Measurements from ENCODE around the gene NXT1. TPM values are rescaled to one million over a fixed set of nuclear protein-coding genes. Genes with fewer than 3 reads are reported as not detected.

The NXT1 gene
- polyA plus RNA-seq, 1 donor from 2014 or later, result 46.3 TPM

DNA sequence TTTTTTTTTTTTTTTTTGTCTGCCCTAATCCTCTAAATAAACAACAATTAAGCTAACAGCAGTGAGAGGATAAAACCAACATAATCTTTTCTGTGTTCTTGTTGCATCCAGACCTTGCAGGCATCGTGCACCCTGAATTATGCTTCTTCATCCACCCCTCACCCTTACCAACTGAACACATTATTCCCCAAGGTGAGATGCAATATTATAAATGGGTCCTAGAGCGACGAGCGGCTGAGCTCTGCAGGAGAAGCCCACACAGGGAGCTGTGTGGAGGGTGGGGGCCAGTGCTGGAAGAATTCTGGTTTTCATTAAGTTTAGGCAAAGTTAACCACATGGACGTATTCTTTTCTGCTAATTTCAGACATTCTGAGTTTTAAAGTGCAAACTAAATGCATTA lies 32.2 kb upstream of the NXT1 start:
- TF ChIP-seq RAD21 (conservative IDR thresholded peaks at IDR 0.05), result no peak
- no peak for TF ChIP-seq REST (IDR thresholded peaks at IDR 0.05; ENCODE audit: borderline replicate concordance)
- TF ChIP-seq CTCF (IDR thresholded peaks at IDR 0.05; ENCODE audit: poor library complexity, severe bottlenecking), result no peak
- TF ChIP-seq SMC3 (conservative IDR thresholded peaks at IDR 0.05; ENCODE audit: poor library complexity), result no peak
- no peak for TF ChIP-seq TAF1 (IDR thresholded peaks at IDR 0.05; ENCODE audit: low read depth)
- TF ChIP-seq MXI1 (conservative IDR thresholded peaks at IDR 0.05; ENCODE audit: poor library complexity, severe bottlenecking), result no peak
- no peak for TF ChIP-seq POLR2AphosphoS5 (IDR thresholded peaks at IDR 0.05)
- no peak for TF ChIP-seq EP300 (conservative IDR thresholded peaks at IDR 0.05; ENCODE audit: poor library complexity, severe bottlenecking)
- TF ChIP-seq EZH2 (IDR thresholded peaks at IDR 0.05; ENCODE audit: borderline replicate concordance, insufficient read depth, low read length, poor library complexity, severe bottlenecking), result no peak
- Histone ChIP-seq H3K36me3 (ENCODE audit: insufficient read depth, low read length) (no peaks in the 10 kb centered on the region), H2AFZ (ENCODE audit: low read depth, low read length) (no peak overlapping the region), H3K27me3 (ENCODE audit: insufficient read depth, low read depth, low read length) (no peaks in the 10 kb centered on the region), H3K9me3 (ENCODE audit: low read length) (no peaks in the 10 kb centered on the region), H3K9ac (ENCODE audit: low read length) (no peak overlapping the region), H4K20me1 (ENCODE audit: insufficient read depth) (no peaks in the 10 kb centered on the region), H3K27ac (ENCODE audit: low read length) (no peak overlapping the region), H3K79me2 (replicated peaks; ENCODE audit: insufficient read depth, low read length) (no peaks in the 10 kb centered on the region), H3K9me2 (ENCODE audit: insufficient read depth, low read length) (no peaks in the 10 kb centered on the region), H3F3A (ENCODE audit: insufficient read depth, low read length, poor library complexity, severe bottlenecking) (no peaks in the 10 kb centered on the region), H3K4me3 (ENCODE audit: low read length) (no peak overlapping the region), H3K4me2 (ENCODE audit: low read length) (no peak overlapping the region)

GRCh38 chr20:23320317-23320716 lies 30.3 kb upstream of the NXT1 start:
- Histone ChIP-seq H3K79me2 (replicated peaks; ENCODE audit: insufficient read depth, low read length) (no peaks in the 10 kb centered on the region), H4K20me1 (ENCODE audit: insufficient read depth) (no peaks in the 10 kb centered on the region), H3F3A (ENCODE audit: insufficient read depth, low read length, poor library complexity, severe bottlenecking) (no peaks in the 10 kb centered on the region), H3K9ac (ENCODE audit: low read length) (no peak overlapping the region), H3K4me2 (ENCODE audit: low read length) (no peak overlapping the region), H3K36me3 (ENCODE audit: insufficient read depth, low read length) (no peaks in the 10 kb centered on the region), H3K27ac (ENCODE audit: low read length) (no peak overlapping the region), H3K27me3 (ENCODE audit: insufficient read depth, low read depth, low read length) (no peaks in the 10 kb centered on the region), H3K9me2 (ENCODE audit: insufficient read depth, low read length) (no peaks in the 10 kb centered on the region), H2AFZ (ENCODE audit: low read depth, low read length) (no peak overlapping the region), H3K4me3 (ENCODE audit: low read length) (no peak overlapping the region), H3K9me3 (ENCODE audit: low read length) (no peaks in the 10 kb centered on the region)
- no peak for TF ChIP-seq POLR2AphosphoS5 (IDR thresholded peaks at IDR 0.05)
- no peak for TF ChIP-seq MXI1 (conservative IDR thresholded peaks at IDR 0.05; ENCODE audit: poor library complexity, severe bottlenecking)
- no peak for TF ChIP-seq RAD21 (conservative IDR thresholded peaks at IDR 0.05)
- no peak for TF ChIP-seq EP300 (conservative IDR thresholded peaks at IDR 0.05; ENCODE audit: poor library complexity, severe bottlenecking)
- TF ChIP-seq CTCF (IDR thresholded peaks at IDR 0.05; ENCODE audit: poor library complexity, severe bottlenecking), result no peak
- TF ChIP-seq REST (IDR thresholded peaks at IDR 0.05; ENCODE audit: borderline replicate concordance), result no peak
- TF ChIP-seq SMC3 (conservative IDR thresholded peaks at IDR 0.05; ENCODE audit: poor library complexity), result no peak
- no peak for TF ChIP-seq TAF1 (IDR thresholded peaks at IDR 0.05; ENCODE audit: low read depth)
- TF ChIP-seq EZH2 (IDR thresholded peaks at IDR 0.05; ENCODE audit: borderline replicate concordance, insufficient read depth, low read length, poor library complexity, severe bottlenecking), result no peak
